GM18498 (cell line): Measurements from ENCODE around the gene C2orf74.
A peak's percentile ranks its signal among the peaks of the same experiment; 100 is the strongest.
"Not testable (repeated sequence)": the region's sequence is repeated elsewhere in the genome, so short reads cannot be mapped to it uniquely, and the experiment has no call there.

ENCODE experiments used
- ATAC-seq: cut with Tn5 transposase; IDR thresholded peaks from one replicate; pipeline ENCODE4 v1.9.1; 2021; ENCODE audit warnings: mild to moderate bottlenecking, moderate library complexity; ENCODE audit not compliant: unreplicated experiment

The C2orf74 gene

DNA sequence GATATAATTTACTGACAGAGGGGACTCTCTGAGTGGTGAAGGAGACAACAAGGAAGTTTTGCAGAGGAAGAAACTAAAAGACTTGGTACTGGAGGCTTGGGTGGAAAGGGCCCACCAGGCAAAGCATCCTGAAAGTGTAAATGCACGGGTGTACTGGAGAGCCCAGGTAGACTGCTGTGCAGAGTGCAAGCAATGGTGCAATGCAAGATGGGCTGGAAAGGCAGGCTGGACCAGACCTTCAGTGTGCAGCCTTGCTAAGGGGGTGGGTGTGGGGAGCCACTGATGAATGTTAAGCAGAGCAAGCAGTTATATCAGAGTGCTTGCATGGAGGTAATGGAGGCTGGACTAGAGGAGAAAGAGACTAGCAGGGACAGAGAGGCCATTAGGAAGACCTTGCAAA is 10.7 kb downstream of the C2orf74 start:
- no peak for ATAC-seq

DNA sequence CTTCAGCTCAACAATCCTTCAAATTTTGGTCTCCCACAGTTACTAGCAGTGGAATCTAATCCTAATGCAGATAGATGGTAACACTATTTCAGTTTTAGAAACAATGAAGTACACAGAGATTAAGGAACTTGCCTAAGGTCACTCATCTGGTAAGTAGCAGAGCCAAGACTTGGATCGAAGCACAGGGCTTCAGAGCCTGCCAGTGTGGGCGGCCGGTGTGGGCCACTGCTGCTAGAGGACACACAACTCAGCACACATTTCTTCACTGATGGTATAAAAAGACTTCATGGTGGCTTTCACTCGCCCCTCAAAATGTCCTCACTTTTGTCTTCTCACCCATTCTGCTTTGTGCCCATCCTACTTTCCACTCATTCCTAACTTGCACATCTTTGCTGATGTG is 11.1 kb downstream of the C2orf74 start:
- no peak for ATAC-seq

GRCh38 chr2:61175036-61175435 is 13.0 kb downstream of the C2orf74 start:
- no peak for ATAC-seq

DNA sequence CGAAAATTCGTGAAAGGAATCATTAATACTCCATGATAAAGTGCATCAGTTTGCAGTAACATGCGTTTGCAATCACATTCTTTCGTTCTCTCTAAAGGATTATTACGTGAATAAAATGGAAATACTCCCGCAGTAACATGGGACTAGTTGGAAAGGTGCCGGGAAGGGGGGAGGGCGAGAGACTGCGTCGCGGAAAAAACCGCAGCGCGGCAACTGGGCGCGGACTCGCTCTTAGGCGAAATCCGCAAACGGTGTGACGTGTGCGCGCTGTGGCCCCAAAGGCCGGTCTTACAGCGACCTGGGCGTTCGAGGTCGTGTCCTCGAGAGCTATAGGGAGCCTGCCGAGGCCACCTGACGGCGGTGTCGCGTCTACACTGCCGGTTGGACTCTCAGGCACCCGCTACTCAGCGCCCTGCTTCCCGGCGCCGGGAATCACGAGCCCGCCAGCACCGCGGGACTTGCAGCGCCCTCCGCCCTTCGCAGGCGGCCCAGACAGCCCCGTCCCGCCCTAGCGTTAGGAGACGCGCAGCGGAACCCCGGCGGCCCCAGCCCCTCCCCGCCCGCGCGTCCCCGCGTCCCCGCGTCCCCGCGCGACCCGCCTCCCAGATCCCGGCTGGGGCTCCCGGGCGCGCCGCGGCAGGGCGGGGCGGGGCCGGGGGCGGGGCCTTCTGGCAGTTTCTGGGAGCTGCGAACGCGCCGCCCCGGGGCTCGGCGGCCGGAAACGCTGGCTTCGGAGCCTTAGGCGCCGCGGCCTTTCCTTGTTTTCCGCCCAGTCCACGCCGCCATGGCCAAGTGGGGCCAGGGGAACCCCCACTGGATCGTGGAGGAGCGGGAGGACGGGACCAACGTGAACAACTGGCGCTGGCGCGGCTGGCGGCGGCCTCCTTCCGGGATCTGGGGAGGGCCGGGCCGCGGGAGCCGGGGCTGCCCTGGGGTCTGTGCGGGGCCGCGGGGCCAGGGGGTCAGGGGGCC is 15.1 kb downstream of the C2orf74 start:
- ATAC-seq: peak; percentile 79

DNA sequence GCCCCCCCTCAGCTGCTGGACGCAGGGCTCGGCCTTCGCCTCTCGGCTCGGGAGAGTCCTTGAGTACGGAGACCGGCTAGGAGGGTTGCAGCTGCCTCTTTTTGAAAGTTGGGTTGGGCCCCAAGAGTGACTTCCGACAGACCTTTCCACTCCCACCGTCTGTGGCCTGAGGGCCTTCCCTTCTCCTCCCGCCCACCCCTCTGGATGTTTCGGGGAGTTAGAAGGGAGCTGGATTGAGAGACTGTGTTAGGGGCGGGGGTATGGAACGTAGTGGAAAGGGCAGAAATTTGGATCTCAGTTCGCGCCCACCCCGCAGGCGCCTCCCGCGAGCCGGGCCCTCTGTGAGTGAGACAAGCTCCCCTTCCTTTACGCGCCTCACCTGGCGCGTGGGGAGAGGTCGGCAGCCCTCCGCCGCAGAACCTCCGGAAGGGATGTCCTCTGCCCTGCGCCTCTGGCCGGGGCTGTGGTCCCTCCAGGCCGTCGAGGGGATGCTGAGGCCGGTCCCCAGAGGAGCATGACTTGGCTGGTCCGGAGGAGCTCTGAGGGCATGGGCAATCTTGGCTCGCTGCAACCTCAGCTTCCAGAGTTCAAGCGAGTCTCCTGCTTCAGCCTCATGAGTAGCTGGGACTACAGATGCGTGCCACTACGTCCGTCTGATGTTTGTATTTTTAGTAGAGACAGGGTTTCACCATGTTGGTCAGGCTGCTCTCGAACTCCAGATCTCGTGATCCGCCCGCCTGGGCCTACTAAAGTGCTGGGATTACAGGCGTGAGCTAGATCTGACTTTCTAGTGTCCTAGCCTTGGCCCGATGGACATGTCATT is 15.9 kb downstream of the C2orf74 start:
- ATAC-seq: peak; percentile 38

GRCh38 chr2:61178603-61179545 is 16.9 kb downstream of the C2orf74 start:
- no peak for ATAC-seq

DNA sequence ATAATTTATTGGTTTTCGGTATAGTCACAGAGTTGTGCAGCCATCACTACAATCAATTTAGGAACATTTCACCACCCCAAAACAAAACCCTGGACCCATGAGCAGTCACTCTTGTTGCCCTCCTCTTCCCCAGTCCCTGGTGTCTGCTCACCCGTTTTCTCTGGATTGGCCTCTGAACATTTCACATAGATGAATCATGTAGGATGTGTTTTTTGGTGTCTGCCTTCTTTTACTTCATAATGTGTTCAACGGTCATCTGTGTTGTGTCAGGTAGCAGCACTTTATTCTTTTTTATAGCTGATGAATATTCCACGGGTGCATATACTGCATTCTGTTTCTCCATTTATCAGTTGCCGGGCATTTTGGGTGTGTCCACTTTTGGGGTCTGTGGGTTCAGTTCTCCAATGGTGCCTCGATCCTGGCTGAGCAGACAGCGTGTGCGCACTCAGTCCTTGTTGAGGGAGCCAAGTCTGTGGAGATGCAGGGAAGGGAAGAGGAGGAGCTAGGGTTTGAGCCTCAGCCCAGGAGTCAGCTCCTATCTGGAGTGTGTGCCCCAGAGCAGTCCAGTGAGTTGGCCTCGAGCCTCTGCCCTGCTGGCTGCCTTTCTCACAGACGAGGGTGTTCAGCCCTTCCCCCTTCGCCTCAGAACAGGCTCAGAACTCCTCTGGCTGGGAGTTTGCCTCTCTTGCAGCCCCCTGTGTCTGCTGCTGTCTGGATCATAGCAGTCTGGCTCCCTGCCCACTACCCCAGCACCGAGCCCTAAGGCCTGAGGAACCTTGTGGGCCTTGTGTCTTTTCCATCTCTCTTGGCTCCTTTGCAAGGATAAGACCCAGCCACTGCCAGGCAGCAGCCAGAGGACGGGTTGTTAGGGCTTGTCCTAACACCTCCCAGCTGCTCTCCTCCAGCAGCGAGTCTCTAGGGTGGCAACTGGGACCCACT is 18.0 kb downstream of the C2orf74 start:
- no peak for ATAC-seq

- no peak for ATAC-seq
These were observed 18.7 kb downstream of the C2orf74 start for GRCh38 chr2:61180686-61181085.

DNA sequence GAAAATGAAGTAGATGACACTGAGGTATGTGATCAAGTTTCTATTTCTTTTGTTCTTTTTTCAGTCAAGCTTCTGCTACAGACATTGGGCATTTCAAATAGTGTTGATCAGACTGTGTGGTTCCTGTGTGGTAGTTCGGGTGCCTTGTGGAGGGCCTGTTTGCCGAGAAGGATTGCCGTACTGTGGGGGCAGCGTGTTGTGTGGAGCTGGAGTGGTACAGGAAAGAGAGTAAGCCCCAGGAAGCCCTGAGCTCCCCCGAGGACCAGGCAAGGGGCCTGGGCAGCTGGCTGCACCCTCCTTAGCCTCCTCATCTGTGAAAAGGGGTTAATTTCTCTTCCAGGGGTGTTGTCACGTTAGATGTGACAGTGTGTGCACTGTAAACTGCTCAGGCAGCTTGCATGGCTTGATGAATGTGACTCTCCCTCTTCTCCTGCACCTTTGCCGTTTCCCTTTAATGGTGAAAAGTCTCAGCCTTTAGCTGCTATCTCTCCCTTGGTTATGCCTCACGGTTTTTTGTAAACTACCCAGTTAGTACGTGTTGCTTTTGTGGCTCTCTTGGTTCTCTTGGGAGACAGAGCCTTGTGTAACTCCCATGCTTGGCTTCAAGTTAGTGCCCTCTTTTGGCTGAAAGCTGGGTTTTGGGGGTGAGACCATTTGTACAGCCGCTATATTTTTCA is 19.5 kb downstream of the C2orf74 start:
- ATAC-seq: no peak

- no peak for ATAC-seq
These were observed 20.0 kb downstream of the C2orf74 start for GRCh38 chr2:61182059-61182383.

GRCh38 chr2:61183795-61184194 is 21.8 kb downstream of the C2orf74 start:
- ATAC-seq: no peak

DNA sequence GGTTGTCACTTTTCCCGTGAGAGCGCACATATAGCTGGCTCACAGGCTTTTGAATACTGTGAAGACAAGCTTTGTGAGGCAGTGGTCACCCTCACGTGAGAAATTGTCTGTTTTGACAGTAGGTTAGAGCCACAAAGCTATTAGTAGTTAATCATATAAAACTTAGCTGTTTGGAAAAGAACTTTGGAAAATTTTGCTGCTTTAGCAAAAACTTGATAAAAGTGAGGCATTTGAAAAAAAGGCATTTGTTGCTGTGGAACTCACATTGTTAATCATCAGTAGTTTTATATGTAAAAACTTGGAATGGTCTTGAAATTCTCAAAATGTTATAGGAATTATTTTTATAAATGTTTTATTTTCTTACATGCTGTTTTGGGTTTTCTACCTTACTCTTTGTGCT is 22.3 kb downstream of the C2orf74 start:
- ATAC-seq: no peak

DNA sequence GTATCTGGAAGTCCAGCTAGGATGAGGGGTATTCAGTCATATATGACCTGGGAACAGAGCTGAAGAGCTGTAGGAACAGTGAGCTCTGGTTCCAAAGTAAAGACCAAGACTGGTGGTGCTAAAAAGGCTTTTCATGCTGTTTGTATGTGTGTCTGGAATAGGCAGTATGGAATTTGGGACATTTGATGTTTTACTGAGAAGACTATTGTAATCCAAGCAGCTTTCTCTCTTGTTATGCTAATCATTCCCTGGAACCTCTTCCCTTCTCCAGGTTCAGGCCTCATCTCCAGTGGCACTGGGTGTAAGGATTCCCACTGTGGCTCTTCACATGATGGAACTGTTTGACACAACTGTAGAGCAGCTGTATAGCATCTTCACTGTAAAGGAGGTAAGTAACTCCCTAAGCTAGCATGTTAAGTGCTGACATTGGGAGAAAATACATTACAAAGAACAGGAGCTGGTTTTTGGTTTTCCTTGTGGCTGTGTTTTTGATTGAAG is 23.3 kb downstream of the C2orf74 start:
- no peak for ATAC-seq

- no peak for ATAC-seq
These were observed 25.1 kb downstream of the C2orf74 start for GRCh38 chr2:61187085-61187484.

GRCh38 chr2:61193670-61194561 is 31.9 kb downstream of the C2orf74 start:
- no peak for ATAC-seq

- not testable (repeated sequence) for ATAC-seq
These were observed 32.7 kb downstream of the C2orf74 start for GRCh38 chr2:61194646-61195045.

GRCh38 chr2:61196671-61197070 is 34.7 kb downstream of the C2orf74 start:
- no peak for ATAC-seq

GRCh38 chr2:61205132-61205531 is 43.1 kb downstream of the C2orf74 start:
- no peak for ATAC-seq
